Superior temporal gyrus (tissue), 1 donor: Measurements from ENCODE around the gene SUSD3.

Experiments used
- DNase-seq: peaks from one replicate; pipeline ENCODE4 v3.0.0-alpha.2; 2016; ENCODE audit errors: extremely low spot score

The SUSD3 gene

GRCh38 chr9:93076101-93076791 is 17.7 kb downstream of the SUSD3 start:
- DNase-seq, result no peak

GRCh38 chr9:93076792-93077128 is 18.3 kb downstream of the SUSD3 start:
- no peak for DNase-seq

DNA sequence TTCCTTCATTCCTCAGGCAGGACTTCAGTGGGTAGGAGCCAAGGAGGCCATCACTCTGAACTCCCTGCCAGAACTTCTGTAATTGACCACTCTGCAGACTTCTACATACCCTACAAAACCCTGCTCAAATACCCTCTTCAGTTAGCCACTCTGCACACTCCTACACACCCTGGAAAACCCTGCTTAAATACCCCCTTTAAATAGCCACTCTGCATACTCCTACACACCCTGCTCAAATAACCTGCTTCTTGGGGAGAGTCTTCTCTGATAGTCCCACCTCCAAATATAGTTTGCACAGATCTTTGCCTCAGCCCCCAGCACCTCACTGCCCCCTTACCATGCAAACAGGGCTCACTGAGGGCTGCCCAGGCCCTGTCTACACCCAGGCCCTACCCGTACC is 18.9 kb downstream of the SUSD3 start:
- no peak for DNase-seq

- DNase-seq, result no peak
Measured at GRCh38 chr9:93077811-93078210, 19.3 kb downstream of the SUSD3 start.

DNA sequence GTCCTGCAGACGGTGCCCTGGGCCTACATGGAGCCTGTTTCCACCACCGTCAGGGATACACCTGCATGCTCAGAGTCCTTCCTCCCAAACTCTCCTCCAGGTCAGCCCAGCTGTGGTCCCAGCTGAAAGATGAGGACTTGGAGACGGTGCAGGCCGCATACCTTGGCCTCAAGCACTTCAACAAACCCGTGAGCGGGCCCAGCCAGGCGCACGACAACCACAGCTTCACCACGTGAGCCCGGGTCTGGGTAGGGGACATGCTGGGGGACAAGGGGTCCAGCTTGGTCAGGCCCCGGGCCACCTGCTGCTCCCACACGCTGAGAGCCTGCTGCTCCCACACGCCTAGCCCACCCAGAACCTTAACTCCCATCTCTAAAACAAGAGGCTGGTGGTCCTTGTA is 20.9 kb downstream of the SUSD3 start:
- DNase-seq, result no peak

- DNase-seq, result no peak
Measured at GRCh38 chr9:93080406-93080805, 21.9 kb downstream of the SUSD3 start.

DNA sequence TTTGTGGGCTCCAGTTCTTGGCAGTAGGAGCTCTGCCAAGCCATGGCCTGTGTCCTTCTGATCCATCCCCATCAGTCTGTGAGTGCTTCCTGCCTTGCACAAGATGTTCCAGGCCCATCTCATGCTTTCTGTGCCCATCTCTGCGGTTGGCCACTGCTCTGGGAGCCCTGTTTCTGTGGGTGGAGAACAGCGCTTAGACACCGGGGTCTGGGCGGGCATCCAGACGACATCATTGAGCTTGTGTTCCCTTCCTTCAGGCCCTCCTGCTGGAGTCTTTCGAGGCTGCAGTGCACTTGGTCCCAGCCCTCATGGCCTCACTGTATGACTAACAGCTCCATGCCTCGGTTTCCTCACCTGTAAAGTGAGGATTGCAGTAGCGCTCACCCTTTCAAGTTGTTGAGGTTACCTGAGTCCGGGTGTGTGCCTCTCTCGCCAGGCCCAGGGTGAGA is 22.6 kb downstream of the SUSD3 start:
- DNase-seq, result no peak

- DNase-seq, result no peak
Measured at GRCh38 chr9:93081931-93082330, 23.4 kb downstream of the SUSD3 start.

GRCh38 chr9:93082841-93083411 is 24.4 kb downstream of the SUSD3 start:
- DNase-seq, result no peak

DNA sequence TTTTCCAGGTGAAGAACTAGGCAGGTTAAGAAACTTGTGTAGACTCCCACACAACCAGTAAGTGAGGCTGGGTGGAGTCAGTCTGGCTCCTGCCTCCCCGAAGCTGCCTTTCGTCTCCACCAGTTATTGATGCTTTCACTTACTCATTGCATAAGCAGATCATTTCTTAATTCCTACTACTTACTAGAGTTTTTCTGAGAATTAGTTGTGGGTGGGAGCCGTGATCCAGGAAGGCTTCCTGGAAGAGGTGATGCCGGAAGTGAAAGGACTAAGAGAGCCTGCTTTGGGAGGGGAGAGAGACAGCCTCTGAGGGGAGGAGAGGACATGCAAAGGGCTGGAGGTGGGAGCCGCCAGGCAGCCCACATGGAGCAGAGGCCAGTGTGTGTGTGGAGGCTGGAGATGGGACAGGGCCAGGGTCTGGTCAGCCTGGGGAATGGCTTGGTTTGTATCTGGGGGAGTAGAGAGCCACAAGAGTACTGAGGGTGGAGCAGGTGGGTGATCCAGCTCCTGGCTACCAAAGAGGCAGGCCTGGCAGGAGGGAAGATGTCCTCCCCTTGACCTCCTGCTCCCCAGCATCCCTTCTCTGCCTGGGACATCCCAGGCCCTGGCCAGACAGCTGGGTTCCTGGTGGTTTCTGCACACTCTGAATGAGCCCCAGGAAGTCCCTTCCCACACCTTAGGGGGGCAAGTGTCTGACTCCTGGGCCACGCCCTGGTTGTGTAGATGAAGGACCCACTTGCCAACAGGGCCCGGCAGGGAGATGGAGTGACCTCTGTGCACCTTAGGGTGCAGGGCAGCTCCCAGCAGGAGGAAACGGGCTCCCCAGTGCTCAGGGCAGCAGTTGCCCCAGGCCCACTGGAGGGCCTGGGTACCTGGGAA is 25.3 kb downstream of the SUSD3 start:
- no peak for DNase-seq

DNA sequence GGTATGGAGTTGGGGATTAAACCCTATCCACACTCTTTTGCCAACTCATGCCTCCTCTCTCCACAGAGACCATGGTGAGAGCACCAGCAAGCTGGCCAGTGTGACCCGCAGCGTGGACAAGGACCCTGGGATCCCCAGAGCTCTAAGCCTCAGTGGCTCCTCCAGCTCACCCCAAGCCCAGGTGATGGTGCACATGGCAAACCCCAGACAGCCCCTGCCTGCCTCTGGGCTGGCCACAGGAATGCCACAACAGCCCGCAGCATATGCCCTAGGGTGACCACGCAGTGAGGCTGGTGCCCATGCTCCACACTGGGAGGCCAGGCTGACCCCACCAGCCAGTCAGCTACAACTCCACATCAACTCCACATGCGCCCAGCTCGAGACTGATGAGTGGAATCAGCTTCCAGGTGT is 26.0 kb downstream of the SUSD3 start:
- DNase-seq, result no peak

DNA sequence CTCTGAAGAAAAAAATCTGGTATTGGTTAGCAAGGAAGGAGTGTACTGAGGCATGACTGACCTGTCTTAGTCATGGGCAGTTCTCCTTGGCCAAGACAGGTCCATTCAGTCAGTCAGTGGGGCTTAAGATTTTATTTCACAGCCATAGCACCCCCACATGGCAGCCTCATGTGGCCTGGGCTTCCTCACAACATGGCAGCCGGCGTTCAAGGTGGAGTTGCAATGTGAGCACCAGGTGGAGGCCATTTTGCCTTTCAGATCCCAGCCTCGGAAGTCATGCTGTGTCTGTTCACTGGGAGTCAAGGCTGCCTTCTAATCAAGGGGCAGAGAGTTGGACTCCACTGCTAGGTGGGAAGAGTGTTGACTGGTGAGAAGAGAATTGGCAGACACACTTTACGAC is 27.2 kb downstream of the SUSD3 start:
- DNase-seq, result no peak

- no peak for DNase-seq
Measured at GRCh38 chr9:93086447-93087224, 28.1 kb downstream of the SUSD3 start.

DNA sequence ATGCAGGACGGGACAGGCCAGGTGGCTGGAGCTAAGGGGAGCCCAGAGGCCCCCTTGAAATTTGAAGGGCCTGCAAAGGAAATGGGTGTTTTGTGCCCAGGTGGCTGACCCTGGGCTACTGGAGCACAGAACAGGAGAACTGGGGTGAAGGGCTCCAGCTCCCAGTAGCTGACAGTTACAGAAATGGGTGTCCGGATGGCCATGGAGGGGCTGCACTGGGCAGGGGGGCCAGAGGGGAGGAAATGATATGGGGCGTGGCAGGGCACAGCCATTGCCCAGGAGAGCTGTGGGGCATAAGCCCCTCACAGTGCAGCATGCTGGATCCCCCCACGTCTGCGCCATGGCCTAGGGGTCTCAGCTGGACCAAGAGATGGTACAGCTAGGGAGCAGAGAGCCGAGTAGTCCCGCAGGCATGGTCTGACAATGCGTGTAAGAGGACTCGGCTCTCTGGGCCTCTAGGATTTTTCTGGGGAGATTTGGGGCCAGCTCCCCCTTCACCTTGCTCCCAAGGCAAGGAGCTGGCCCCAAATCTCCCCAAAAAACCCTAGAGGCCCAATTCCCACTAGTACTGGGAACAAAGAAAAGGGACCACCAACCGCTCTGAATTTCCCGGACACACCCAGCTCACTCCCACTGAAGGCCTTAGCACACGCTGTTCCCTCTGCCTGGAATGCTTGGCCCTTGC is 29.6 kb downstream of the SUSD3 start:
- no peak for DNase-seq

DNA sequence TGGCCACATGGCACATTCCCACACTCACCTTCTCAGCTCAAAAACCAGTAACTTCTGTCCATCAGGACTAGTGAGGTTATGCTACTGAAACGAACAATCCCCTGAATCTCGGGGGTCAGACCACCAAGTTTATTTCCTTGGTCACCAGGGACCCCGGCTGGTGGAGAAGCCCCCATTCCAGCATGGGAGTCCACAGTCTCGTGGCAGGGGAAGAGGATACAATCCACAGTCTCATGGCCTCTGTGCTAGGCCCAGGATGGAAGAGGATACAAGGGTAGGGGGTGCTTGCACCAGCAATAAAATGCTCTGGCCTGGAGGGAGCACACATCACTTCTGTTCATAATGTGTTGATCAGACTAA is 30.1 kb downstream of the SUSD3 start:
- no peak for DNase-seq

- DNase-seq, result no peak
Measured at GRCh38 chr9:93089024-93089423, 30.5 kb downstream of the SUSD3 start.

DNA sequence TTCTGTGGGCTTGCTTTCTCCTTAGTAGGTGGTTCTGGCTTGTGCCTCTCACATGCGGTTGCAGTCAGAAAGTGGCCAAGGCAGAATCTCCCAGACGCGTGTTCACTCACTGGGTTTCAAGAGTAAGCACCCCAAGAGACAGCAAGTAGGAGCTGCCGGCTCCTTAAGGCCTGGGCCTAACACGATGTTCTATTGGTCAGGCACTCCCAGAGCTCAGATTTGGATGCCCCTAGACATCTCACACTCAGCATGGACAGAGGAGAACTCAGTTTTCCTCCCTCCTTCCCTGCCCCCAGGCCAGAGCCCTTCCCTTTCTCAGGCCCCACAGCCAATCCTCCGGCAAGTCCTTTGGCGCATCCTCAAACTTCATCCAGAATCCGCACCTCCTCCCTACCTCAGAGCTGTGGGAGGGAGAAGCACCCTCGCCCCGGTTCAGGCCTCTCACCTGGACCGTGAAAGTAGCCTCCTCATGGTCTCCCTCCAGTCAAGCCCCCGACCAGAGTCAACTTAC is 31.0 kb downstream of the SUSD3 start:
- no peak for DNase-seq

DNA sequence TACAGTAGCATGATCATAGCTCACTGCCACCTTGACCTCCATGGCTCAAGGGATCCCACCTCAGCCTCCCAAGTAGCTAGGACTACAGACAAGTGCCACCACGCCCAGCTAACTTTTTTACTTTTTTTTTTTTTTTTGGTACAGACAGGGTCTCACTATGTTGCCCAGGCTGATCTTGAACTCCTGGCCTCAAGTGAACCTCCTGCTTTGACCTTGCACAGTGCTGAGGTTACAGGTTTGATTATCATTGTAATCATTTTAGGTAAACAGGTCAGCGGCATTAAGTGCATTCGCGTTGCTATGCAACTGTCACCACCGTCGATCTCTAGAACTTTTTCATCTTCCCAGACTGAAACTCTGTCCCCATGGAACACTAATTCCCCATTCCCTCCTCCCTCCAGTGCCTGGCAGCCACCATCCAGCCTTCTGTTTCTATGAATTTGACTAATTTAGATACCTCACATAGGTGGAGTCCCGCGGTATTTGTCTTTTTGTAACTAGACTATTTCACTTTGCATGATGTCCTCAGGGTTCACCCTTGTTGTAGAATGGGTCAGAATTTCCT is 31.7 kb downstream of the SUSD3 start:
- DNase-seq, result no peak

- no peak for DNase-seq
Measured at GRCh38 chr9:93091056-93091452, 32.6 kb downstream of the SUSD3 start.

- DNase-seq, result no peak
Measured at GRCh38 chr9:93091453-93092081, 33.1 kb downstream of the SUSD3 start.
